Calu3 (cell line): ENCODE measurements around the gene C4orf36. TPM values are rescaled to one million over a fixed set of nuclear protein-coding genes. Genes with fewer than 3 reads are reported as not detected.

Experiments used
- BruUV-seq: library from RNA; stranded (reverse); fragments of 400-500 nt; replicated peaks from 2 replicates; lab custom pipeline; 2021; lab: Mats Ljungman, UMichigan
- CTCF ChIA-PET: fragments of 300-600 bp; sonication (Branson Sonifier 250); formaldehyde crosslinking; loops from one replicate; lab custom pipeline; 2022; ENCODE audit warnings: antibody characterized with exemption; lab: Charles Lee
- DNase-seq: peaks from one replicate; pipeline ENCODE4 v3.0.0; 2022
- H3K27ac Mint-ChIP-seq: one replicate; pipeline ENCODE4 v1.8.0; 2022; ENCODE audit warnings: mixed read lengths; ENCODE audit not compliant: unreplicated experiment
- H3K27me3 Mint-ChIP-seq: one replicate; pipeline ENCODE4 v1.8.0; 2022; ENCODE audit warnings: mixed read lengths; ENCODE audit not compliant: unreplicated experiment
- H3K36me3 Mint-ChIP-seq: one replicate; pipeline ENCODE4 v1.8.0; 2022; ENCODE audit warnings: mild to moderate bottlenecking, moderate library complexity, mixed read lengths; ENCODE audit not compliant: insufficient read depth, unreplicated experiment
- H3K4me1 Mint-ChIP-seq: one replicate; pipeline ENCODE4 v1.8.0; 2022; ENCODE audit warnings: mild to moderate bottlenecking, low read depth, mixed read lengths; ENCODE audit not compliant: unreplicated experiment
- H3K4me3 Mint-ChIP-seq: one replicate; pipeline ENCODE4 v1.8.0; 2022; ENCODE audit warnings: mild to moderate bottlenecking, low read depth, moderate library complexity, mixed read lengths; ENCODE audit not compliant: unreplicated experiment
- H3K9me3 Mint-ChIP-seq: one replicate; pipeline ENCODE4 v1.8.0; 2022; ENCODE audit warnings: low read depth, mixed read lengths; ENCODE audit not compliant: unreplicated experiment
- intact Hi-C: fragments of 100-400 bp; cut with micrococcal nuclease; formaldehyde crosslinking; loops from one replicate; pipeline ENCODE4 v1.10.0; 2022; ENCODE audit not compliant: unreplicated experiment
- total RNA-seq: library from RNA; stranded (reverse); gene quantifications from 2 replicates; pipeline ENCODE4 v1.2.3, GENCODE V29; 2022
- TF ChIP-seq, protein P1 (sequence below): fragments of 200-600 bp; IDR thresholded peaks from one replicate; pipeline ENCODE4 v1.8.0; 2022; ENCODE audit warnings: antibody characterized with exemption; ENCODE audit not compliant: unreplicated experiment

Gene C4orf36
- total RNA-seq, 1 experiment from 2014 or later = 1.7 TPM

DNA sequence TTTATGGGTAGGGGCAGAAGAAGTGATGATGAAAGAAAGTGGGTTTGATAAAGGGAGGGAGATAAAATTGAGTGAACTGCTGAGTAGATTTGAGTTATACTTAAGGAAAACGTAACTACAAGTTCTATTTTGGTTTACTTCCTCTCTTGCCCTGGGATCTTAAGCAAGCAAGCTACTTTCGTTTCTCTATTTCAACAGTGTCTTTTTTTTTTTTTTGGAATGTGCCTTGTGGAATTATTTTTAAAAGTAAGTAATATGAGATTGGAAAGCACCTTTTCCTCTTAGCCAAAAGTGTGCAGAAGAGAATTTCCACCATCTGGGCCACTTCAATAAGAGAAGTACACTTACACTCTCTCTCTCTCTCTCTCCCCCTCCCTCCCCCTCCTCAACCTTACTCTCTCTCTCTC, 16.0 kb upstream of the C4orf36 start:
- Mint-ChIP-seq H3K9me3 (no peaks in the 10 kb centered on the region), H3K27ac (no peak overlapping the region), H3K36me3 (peaks cover 6% of the 10 kb centered on the region), H3K27me3 (no peaks in the 10 kb centered on the region), H3K4me3 (no peak overlapping the region), H3K4me1 (no peaks in the 10 kb centered on the region)
- CTCF ChIA-PET = interaction anchor here (0.6 to 0.7 kb wide), 2 partner anchors 492 to 1786 kb away, joined by 3 to 4 read pairs; no protein-coding TSS in a partner anchor
- BruUV-seq = no TSS peak
- TF ChIP-seq, protein P1, sequence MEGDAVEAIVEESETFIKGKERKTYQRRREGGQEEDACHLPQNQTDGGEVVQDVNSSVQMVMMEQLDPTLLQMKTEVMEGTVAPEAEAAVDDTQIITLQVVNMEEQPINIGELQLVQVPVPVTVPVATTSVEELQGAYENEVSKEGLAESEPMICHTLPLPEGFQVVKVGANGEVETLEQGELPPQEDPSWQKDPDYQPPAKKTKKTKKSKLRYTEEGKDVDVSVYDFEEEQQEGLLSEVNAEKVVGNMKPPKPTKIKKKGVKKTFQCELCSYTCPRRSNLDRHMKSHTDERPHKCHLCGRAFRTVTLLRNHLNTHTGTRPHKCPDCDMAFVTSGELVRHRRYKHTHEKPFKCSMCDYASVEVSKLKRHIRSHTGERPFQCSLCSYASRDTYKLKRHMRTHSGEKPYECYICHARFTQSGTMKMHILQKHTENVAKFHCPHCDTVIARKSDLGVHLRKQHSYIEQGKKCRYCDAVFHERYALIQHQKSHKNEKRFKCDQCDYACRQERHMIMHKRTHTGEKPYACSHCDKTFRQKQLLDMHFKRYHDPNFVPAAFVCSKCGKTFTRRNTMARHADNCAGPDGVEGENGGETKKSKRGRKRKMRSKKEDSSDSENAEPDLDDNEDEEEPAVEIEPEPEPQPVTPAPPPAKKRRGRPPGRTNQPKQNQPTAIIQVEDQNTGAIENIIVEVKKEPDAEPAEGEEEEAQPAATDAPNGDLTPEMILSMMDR = no peak
- intact Hi-C loops = no loop called here
- no peak for DNase-seq

DNA sequence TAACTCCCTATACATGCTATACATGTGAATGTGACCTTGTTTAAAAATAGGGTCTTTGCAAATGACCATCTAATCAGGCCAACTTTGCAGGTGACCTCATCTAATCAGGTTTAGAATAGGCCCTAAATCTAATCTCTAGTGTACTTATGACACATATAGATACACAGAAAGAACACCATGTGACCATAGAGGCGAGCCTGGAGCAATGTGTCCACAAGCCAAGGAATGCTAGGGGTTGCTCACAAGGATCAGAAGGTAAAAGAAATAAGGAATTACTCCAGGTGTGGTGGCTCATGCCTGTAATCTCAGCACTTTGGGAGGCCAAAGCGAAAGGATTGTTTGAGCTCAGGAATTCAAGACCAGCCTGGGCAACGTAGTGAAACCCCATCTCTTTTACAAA, 9.6 kb upstream of the C4orf36 start:
- Mint-ChIP-seq H3K9me3 (peaks cover 2% of the 10 kb centered on the region), H3K27ac (no peak overlapping the region), H3K27me3 (no peaks in the 10 kb centered on the region), H3K36me3 (peaks cover 6% of the 10 kb centered on the region), H3K4me3 (no peak overlapping the region), H3K4me1 (no peaks in the 10 kb centered on the region)
- DNase-seq = no peak
- intact Hi-C loops = no loop called here
- no TSS peak for BruUV-seq
- TF ChIP-seq, protein P1 = no peak
- CTCF ChIA-PET = no interaction called here

DNA sequence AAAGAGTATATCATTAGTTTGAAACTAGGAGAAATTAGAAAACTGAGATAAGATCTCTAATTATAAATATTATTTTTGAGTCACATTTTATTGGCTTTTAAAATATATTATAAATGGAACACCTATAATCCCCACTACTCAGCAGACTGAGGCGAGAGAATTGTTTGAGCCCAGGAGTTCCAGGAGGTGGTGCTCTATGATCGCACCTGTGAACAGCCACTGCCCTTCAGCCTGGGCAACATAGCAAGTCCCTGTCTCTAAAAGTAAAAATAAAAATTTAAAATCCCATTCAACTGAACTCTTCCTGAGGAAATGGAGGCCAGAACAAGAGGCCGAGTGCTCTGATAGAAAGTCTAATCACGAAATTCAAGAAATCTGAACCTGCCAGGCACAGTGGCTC, 6.3 kb upstream of the C4orf36 start:
- CTCF ChIA-PET = no interaction called here
- Mint-ChIP-seq H3K27me3 (no peaks in the 10 kb centered on the region), H3K4me3 (no peak overlapping the region), H3K9me3 (peaks cover 2% of the 10 kb centered on the region), H3K27ac (no peak overlapping the region), H3K36me3 (no peaks in the 10 kb centered on the region), H3K4me1 (no peaks in the 10 kb centered on the region)
- intact Hi-C loops = loop anchor here (5.0 to 10.0 kb wide), 4 partner anchors 64 to 339 kb away; no protein-coding TSS in a partner anchor
- BruUV-seq = no TSS peak
- no peak for DNase-seq
- TF ChIP-seq, protein P1 = no peak

DNA sequence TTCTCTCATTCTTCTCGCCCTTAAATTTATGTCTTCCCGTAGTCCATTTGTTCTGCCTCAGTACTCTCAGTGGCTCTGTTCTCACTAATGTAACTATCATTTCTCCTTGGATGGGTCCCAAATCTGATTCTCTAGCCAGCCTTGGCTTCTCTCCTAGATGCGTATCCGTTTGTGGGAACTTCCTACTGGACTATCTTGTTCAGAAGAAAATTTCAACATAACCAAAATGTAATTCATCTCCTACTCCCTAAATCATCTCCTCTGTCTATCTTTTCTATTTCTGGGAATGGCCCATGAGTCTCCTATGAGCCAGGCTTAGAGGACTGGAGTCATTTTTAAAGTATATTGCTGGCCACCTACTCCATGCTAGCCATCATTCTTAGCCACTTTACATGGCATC, 4.4 kb upstream of the C4orf36 start:
- no peaks in the 10 kb centered on the region for H3K27me3 Mint-ChIP-seq
- H3K4me1 Mint-ChIP-seq = no peaks in the 10 kb centered on the region
- CTCF ChIA-PET = no interaction called here
- intact Hi-C loops = loop anchor here (5.0 to 10.0 kb wide), 4 partner anchors 62 to 341 kb away; no protein-coding TSS in a partner anchor
- TF ChIP-seq, protein P1 = no peak
- H3K4me3 Mint-ChIP-seq = no peak overlapping the region
- no peak for DNase-seq
- peaks cover 11% of the 10 kb centered on the region for H3K36me3 Mint-ChIP-seq
- peaks cover under 1% of the 10 kb centered on the region for H3K9me3 Mint-ChIP-seq
- no peak overlapping the region for H3K27ac Mint-ChIP-seq
- no TSS peak for BruUV-seq
